ENCODE data around the gene PRKCQ.

Gene PRKCQ

GRCh38 chr10:6518791-6519429 is 61.2 kb downstream of the PRKCQ start:
- DNase-seq, result no peak

GRCh38 chr10:6516929-6517284 is 63.2 kb downstream of the PRKCQ start:
- no peak for DNase-seq

- DNase-seq, result no peak
Observed at GRCh38 chr10:6516281-6516928, 63.7 kb downstream of the PRKCQ start.

- DNase-seq, result no peak
Observed at GRCh38 chr10:6514844-6515780, 65.0 kb downstream of the PRKCQ start.

GRCh38 chr10:6514180-6514579 is 65.9 kb downstream of the PRKCQ start:
- DNase-seq, result no peak

- DNase-seq, result no peak
Observed at GRCh38 chr10:6513476-6513875, 66.6 kb downstream of the PRKCQ start.

- DNase-seq, result no peak
Observed at GRCh38 chr10:6512182-6512581, 67.9 kb downstream of the PRKCQ start.

- DNase-seq, result no peak
Observed at GRCh38 chr10:6511347-6511746, 68.7 kb downstream of the PRKCQ start.

GRCh38 chr10:6507311-6507710 is 72.8 kb downstream of the PRKCQ start:
- DNase-seq, result no peak

- no peak for DNase-seq
Observed at GRCh38 chr10:6505300-6505699, 74.8 kb downstream of the PRKCQ start.

GRCh38 chr10:6504296-6504695 is 75.8 kb downstream of the PRKCQ start:
- no peak for DNase-seq

GRCh38 chr10:6503171-6503570 is 76.9 kb downstream of the PRKCQ start:
- DNase-seq, result no peak

GRCh38 chr10:6501931-6502330 is 78.1 kb downstream of the PRKCQ start:
- no peak for DNase-seq

- DNase-seq, result no peak
Observed at GRCh38 chr10:6499974-6500373, 80.1 kb downstream of the PRKCQ start.

- no peak for DNase-seq
Observed at GRCh38 chr10:6498771-6499170, 81.3 kb downstream of the PRKCQ start.

- no peak for DNase-seq
Observed at GRCh38 chr10:6497620-6498019, 82.5 kb downstream of the PRKCQ start.

- DNase-seq, result no peak
Observed at GRCh38 chr10:6494936-6495592, 85.0 kb downstream of the PRKCQ start.

- no peak for DNase-seq
Observed at GRCh38 chr10:6494442-6494819, 85.6 kb downstream of the PRKCQ start.

GRCh38 chr10:6493521-6494441 is 86.3 kb downstream of the PRKCQ start:
- DNase-seq, result no peak

GRCh38 chr10:6492896-6493295 is 87.2 kb downstream of the PRKCQ start:
- DNase-seq, result no peak

GRCh38 chr10:6491841-6492609 is 88.1 kb downstream of the PRKCQ start:
- DNase-seq, result no peak
